MM.1S (cell line): Measurements from ENCODE around the gene CSRP2.

Experiments
- DNase-seq: peaks from one replicate; pipeline ENCODE4 v3.0.0-alpha.2; 2015
- H2AFZ ChIP-seq: fragments of 300-600 bp; sonication (generic); 2 replicates; pipeline ENCODE4 v1.6.0; 2016; ENCODE audit warnings: antibody characterized with exemption, low read length
- H3F3A ChIP-seq: fragments of 300-600 bp; sonication (generic); 2 replicates; pipeline ENCODE4 v1.6.1; 2016; ENCODE audit warnings: mild to moderate bottlenecking, antibody characterized with exemption, low read length, moderate library complexity, mixed read lengths; ENCODE audit not compliant: insufficient read depth
- H3K27ac ChIP-seq: fragments of 300-600 bp; sonication (generic); 2 replicates; pipeline ENCODE4 v1.5.1; 2016; ENCODE audit warnings: mild to moderate bottlenecking, low read length
- H3K27me3 ChIP-seq: fragments of 300-600 bp; sonication (generic); replicated peaks from 2 replicates; pipeline ENCODE4 v1.6.0; 2016; ENCODE audit warnings: low read length; ENCODE audit not compliant: insufficient read depth
- H3K36me3 ChIP-seq: fragments of 300-600 bp; sonication (generic); replicated peaks from 2 replicates; pipeline ENCODE4 v1.6.1; 2016; ENCODE audit warnings: mild to moderate bottlenecking, low read length, mixed read lengths; ENCODE audit not compliant: insufficient read depth
- H3K4me1 ChIP-seq: fragments of 300-600 bp; sonication (generic); 2 replicates; pipeline ENCODE4 v1.6.1; 2016; ENCODE audit warnings: low read length, mixed read lengths
- H3K4me2 ChIP-seq: fragments of 300-600 bp; sonication (generic); 2 replicates; pipeline ENCODE4 v1.6.0; 2016; ENCODE audit warnings: low read depth, low read length
- H3K4me3 ChIP-seq: fragments of 300-600 bp; sonication (generic); 2 replicates; pipeline ENCODE4 v1.5.1; 2016; ENCODE audit warnings: low read length, mixed read lengths
- H3K79me2 ChIP-seq: fragments of 300-600 bp; sonication (generic); 2 replicates; pipeline ENCODE4 v1.6.1; 2016; ENCODE audit warnings: mixed run types, low read length, mixed read lengths
- H3K9ac ChIP-seq: fragments of 300-600 bp; sonication (generic); 2 replicates; pipeline ENCODE4 v1.6.1; 2016; ENCODE audit warnings: low read length, mixed read lengths
- H3K9me2 ChIP-seq: fragments of 300-600 bp; sonication (generic); replicated peaks from 2 replicates; pipeline ENCODE4 v1.6.1; 2016; ENCODE audit warnings: mild to moderate bottlenecking, low read length, mixed read lengths; ENCODE audit not compliant: insufficient read depth
- H3K9me3 ChIP-seq: fragments of 300-600 bp; sonication (generic); replicated peaks from 2 replicates; pipeline ENCODE4 v1.6.1; 2016; ENCODE audit warnings: mild to moderate bottlenecking, low read length, mixed read lengths; ENCODE audit not compliant: insufficient read depth
- H4K20me1 ChIP-seq: fragments of 300-600 bp; sonication (generic); 2 replicates; pipeline ENCODE4 v1.6.1; 2016; ENCODE audit warnings: mild to moderate bottlenecking, low read length, moderate library complexity, mixed read lengths; ENCODE audit not compliant: insufficient read depth
- CTCF ChIP-seq: fragments of 300-600 bp; sonication (generic); IDR thresholded peaks from 2 replicates; pipeline ENCODE4 v1.5.1; 2016; ENCODE audit warnings: antibody characterized with exemption, low read length, mixed read lengths
- EZH2 ChIP-seq: fragments of 300-600 bp; sonication (generic); optimal IDR thresholded peaks from 2 replicates; pipeline ENCODE3; 2017; ENCODE audit warnings: low read depth, mild to moderate bottlenecking, antibody characterized with exemption, low read length, mixed read lengths
- EZH2phosphoT487 ChIP-seq: fragments of 300-600 bp; sonication (generic); IDR thresholded peaks from 2 replicates; pipeline ENCODE4 v1.6.1; 2018; ENCODE audit warnings: antibody characterized with exemption, low read length

Gene CSRP2

DNA sequence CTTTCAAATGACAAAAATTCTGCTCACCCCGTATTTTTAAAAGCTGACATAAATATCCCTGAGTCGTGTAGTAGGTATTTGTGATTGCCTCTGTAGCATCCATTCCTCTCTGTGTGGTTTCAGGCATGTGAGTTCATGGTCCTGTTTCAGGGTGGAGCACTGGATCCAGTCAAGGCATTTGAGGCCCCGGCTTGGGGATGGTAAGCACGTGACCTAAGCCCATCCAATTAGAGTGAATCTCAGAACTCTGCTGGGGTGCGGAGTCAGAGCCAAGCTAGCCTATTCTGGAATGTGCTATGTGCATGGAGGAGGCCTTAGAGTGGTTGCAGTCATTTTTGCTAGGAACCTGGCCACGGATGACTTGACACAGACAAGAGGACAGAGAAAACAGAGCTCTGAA, 4.3 kb upstream of the CSRP2 start:
- H3K4me3 ChIP-seq, result no peak overlapping the region
- H2AFZ ChIP-seq, result no peak overlapping the region
- no peaks in the 10 kb centered on the region for H3K9me3 ChIP-seq
- no peaks in the 10 kb centered on the region for H3K9me2 ChIP-seq
- H3K27me3 ChIP-seq, result no peaks in the 10 kb centered on the region
- H3K36me3 ChIP-seq, result no peaks in the 10 kb centered on the region
- H3K79me2 ChIP-seq, result no peaks in the 10 kb centered on the region
- H3F3A ChIP-seq, result peaks cover 7% of the 10 kb centered on the region; the same call in 1 of the 2 replicates
- no peaks in the 10 kb centered on the region for H4K20me1 ChIP-seq
- H3K9ac ChIP-seq, result no peak overlapping the region
- H3K27ac ChIP-seq, result no peak overlapping the region
- H3K4me2 ChIP-seq, result no peak overlapping the region
- TF ChIP-seq CTCF (no peak), EZH2 (no peak), EZH2phosphoT487 (no peak)
- no peak for DNase-seq
- no peaks in the 10 kb centered on the region for H3K4me1 ChIP-seq

DNA sequence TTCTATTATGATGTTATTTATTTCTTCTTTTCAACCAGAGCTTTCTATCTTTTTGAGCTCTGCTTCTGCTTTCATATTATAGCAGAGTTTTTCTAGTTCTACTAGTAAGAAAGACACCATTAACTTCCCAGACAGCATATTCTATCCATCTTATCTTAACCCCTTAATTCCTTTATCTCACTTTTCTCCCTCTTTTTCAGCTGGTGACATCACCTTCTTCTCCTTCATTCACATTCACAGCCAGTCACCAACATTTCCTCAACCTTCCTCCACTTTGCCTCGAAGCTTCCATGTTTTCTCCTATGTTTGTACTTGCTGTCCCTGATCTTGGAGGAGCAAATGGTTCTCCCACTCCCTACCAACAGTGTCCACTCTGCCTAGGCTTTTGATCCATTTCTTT, 3.5 kb upstream of the CSRP2 start:
- TF ChIP-seq EZH2phosphoT487 (no peak), CTCF (no peak), EZH2 (no peak)
- H3K36me3 ChIP-seq, result no peaks in the 10 kb centered on the region

GRCh38 chr12:76881142-76881541, 2.3 kb upstream of the CSRP2 start:
- H4K20me1 ChIP-seq, result no peaks in the 10 kb centered on the region
- no peaks in the 10 kb centered on the region for H3K27me3 ChIP-seq
- no peaks in the 10 kb centered on the region for H3K4me1 ChIP-seq
- H3K9me3 ChIP-seq, result no peaks in the 10 kb centered on the region
- H3K4me2 ChIP-seq, result no peak overlapping the region
- H2AFZ ChIP-seq, result no peak overlapping the region
- peaks cover 11% of the 10 kb centered on the region; the same call in 1 of the 2 replicates for H3F3A ChIP-seq
- TF ChIP-seq EZH2, result no peak
- no peak for TF ChIP-seq EZH2phosphoT487
- no peak for TF ChIP-seq CTCF
- DNase-seq, result no peak
- no peak overlapping the region for H3K4me3 ChIP-seq
- H3K36me3 ChIP-seq, result no peaks in the 10 kb centered on the region
- H3K9ac ChIP-seq, result no peak overlapping the region
- no peaks in the 10 kb centered on the region for H3K79me2 ChIP-seq
- H3K9me2 ChIP-seq, result no peaks in the 10 kb centered on the region
- no peak overlapping the region for H3K27ac ChIP-seq

More for the DNA sequence above, 3.5 kb upstream of the CSRP2 start:
- no peaks in the 10 kb centered on the region for H3K27me3 ChIP-seq
- H3K9ac ChIP-seq, result no peak overlapping the region
- no peaks in the 10 kb centered on the region for H3K9me3 ChIP-seq
- no peaks in the 10 kb centered on the region for H3K4me1 ChIP-seq
- no peaks in the 10 kb centered on the region for H4K20me1 ChIP-seq
- H2AFZ ChIP-seq, result no peak overlapping the region
- no peak overlapping the region for H3K4me2 ChIP-seq
- DNase-seq, result no peak
- peaks cover 8% of the 10 kb centered on the region; the same call in 1 of the 2 replicates for H3F3A ChIP-seq
- H3K9me2 ChIP-seq, result no peaks in the 10 kb centered on the region
- H3K79me2 ChIP-seq, result no peaks in the 10 kb centered on the region
- no peak overlapping the region for H3K27ac ChIP-seq
- H3K4me3 ChIP-seq, result no peak overlapping the region
